ENCODE data around the gene VHLL.

DNA sequence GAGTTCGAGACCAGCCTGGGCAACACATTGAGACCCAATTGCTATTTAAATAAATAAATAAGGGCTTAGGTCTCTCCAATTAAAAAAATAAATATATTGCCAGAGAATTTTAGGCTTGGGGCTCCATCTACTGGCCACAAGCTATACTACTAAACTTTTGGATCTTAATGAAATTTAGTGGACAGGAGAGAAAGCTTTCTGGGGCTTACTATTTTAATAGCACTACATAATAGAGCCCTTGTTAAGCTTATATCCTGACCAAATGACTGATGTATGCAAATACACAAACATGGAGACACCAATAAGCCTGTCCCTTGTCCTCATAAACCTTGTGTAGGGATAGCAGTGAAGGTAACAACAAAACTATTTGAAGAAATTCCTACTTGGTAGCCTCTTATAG, 20.6 kb upstream of the VHLL start:
- TF ChIP-seq CTCF (conservative IDR thresholded peaks at IDR 0.05 in 1 of 2, IDR thresholded peaks at IDR 0.05 in 1 of 2; ENCODE audit: extremely low read depth in 1 of 2, insufficient read depth in 1 of 2, low read depth in 1 of 2, low read length in 2 of 2) (peak; percentile 37 to 49), EZH2 (IDR thresholded peaks at IDR 0.05; ENCODE audit: borderline replicate concordance, low read length) (no peak)

Measured in mammary epithelial cell (primary cell).